Activated T-cell treated with anti-CD3 and anti-CD28 coated beads, Interleukin-2, amount 50 U/mL, for 4 hours (primary cell): Measurements from ENCODE around the gene SKAP1. TPM values are rescaled to one million over a fixed set of nuclear protein-coding genes. Genes with fewer than 3 reads are reported as not detected.
"Not testable (repeated sequence)": the region's sequence is repeated elsewhere in the genome, so short reads cannot be mapped to it uniquely, and the experiment has no call there.

Source experiments
- ATAC-seq, 2 donors: fragments of 200-7000 bp; cut with Tn5 transposase; one replicate each; pipeline ENCODE4 v1.10.0; 2021
- DNase-seq: peaks from one replicate; pipeline ENCODE4 v3.0.0-alpha.2; 2020
- H3K27me3 Mint-ChIP-seq: one replicate; pipeline ENCODE4 v1.8.0; 2021; ENCODE audit warnings: low read depth, mixed read lengths
- H3K36me3 Mint-ChIP-seq: one replicate; pipeline ENCODE4 v1.8.0; 2022; ENCODE audit warnings: mixed read lengths; ENCODE audit not compliant: insufficient read depth
- H3K4me1 Mint-ChIP-seq: one replicate; pipeline ENCODE4 v1.8.0; 2021; ENCODE audit warnings: low read depth, mixed read lengths
- H3K4me3 Mint-ChIP-seq: one replicate; pipeline ENCODE4 v1.8.0; 2021; ENCODE audit warnings: mild to moderate bottlenecking, moderate library complexity, mixed read lengths
- H3K9me3 Mint-ChIP-seq: one replicate; pipeline ENCODE4 v1.8.0; 2021; ENCODE audit warnings: mixed read lengths
- total RNA-seq, 3 donors: library from RNA; stranded (reverse); gene quantifications; one replicate each; pipeline ENCODE4 v1.2.1, GENCODE V29; 2021

SKAP1 gene
- total RNA-seq, 3 donors from 2014 or later: 25.8 to 33.9 (median 28.7) TPM

GRCh38 chr17:48382989-48383388, 47.0 kb downstream of the SKAP1 start:
- Mint-ChIP-seq H3K9me3 (no peaks in the 10 kb centered on the region), H3K4me1 (peaks cover 42% of the 10 kb centered on the region), H3K4me3 (no peak overlapping the region), H3K36me3 (peaks cover 37% of the 10 kb centered on the region), H3K27me3 (no peaks in the 10 kb centered on the region)
- no peak for DNase-seq
- ATAC-seq: no peak

- H3K36me3 Mint-ChIP-seq: peaks cover 21% of the 10 kb centered on the region
- H3K4me1 Mint-ChIP-seq: peaks cover 25% of the 10 kb centered on the region
- H3K9me3 Mint-ChIP-seq: no peaks in the 10 kb centered on the region
- no peak overlapping the region for H3K4me3 Mint-ChIP-seq
- DNase-seq (no peak), ATAC-seq (no peak)
- no peaks in the 10 kb centered on the region for H3K27me3 Mint-ChIP-seq
Measured at GRCh38 chr17:48378708-48379392, 51.2 kb downstream of the SKAP1 start.

GRCh38 chr17:48378238-48378637, 51.8 kb downstream of the SKAP1 start:
- H3K27me3 Mint-ChIP-seq: no peaks in the 10 kb centered on the region
- ATAC-seq (no peak), DNase-seq (no peak)
- no peak overlapping the region for H3K4me3 Mint-ChIP-seq
- H3K36me3 Mint-ChIP-seq: peaks cover 23% of the 10 kb centered on the region
- H3K4me1 Mint-ChIP-seq: peaks cover 28% of the 10 kb centered on the region
- no peaks in the 10 kb centered on the region for H3K9me3 Mint-ChIP-seq

GRCh38 chr17:48376682-48377325, 53.2 kb downstream of the SKAP1 start:
- Mint-ChIP-seq H3K4me1 (peaks cover 31% of the 10 kb centered on the region), H3K9me3 (no peaks in the 10 kb centered on the region), H3K4me3 (no peak overlapping the region), H3K27me3 (no peaks in the 10 kb centered on the region), H3K36me3 (peaks cover 16% of the 10 kb centered on the region)
- ATAC-seq (no peak), DNase-seq (no peak)

GRCh38 chr17:48375356-48375755, 54.7 kb downstream of the SKAP1 start:
- Mint-ChIP-seq H3K4me3 (no peak overlapping the region), H3K36me3 (peaks cover 10% of the 10 kb centered on the region), H3K27me3 (no peaks in the 10 kb centered on the region), H3K9me3 (no peaks in the 10 kb centered on the region), H3K4me1 (peaks cover 36% of the 10 kb centered on the region)
- ATAC-seq (no peak), DNase-seq (no peak)

- Mint-ChIP-seq H3K36me3 (peaks cover 10% of the 10 kb centered on the region), H3K9me3 (no peaks in the 10 kb centered on the region)
Measured at GRCh38 chr17:48374650-48375230, 55.3 kb downstream of the SKAP1 start.

GRCh38 chr17:48373883-48374282, 56.1 kb downstream of the SKAP1 start:
- H3K4me1 Mint-ChIP-seq: peaks cover 34% of the 10 kb centered on the region
- H3K36me3 Mint-ChIP-seq: peaks cover 10% of the 10 kb centered on the region
- DNase-seq: no peak
- ATAC-seq: no peak
- H3K4me3 Mint-ChIP-seq: no peak overlapping the region
- H3K27me3 Mint-ChIP-seq: no peaks in the 10 kb centered on the region
- no peaks in the 10 kb centered on the region for H3K9me3 Mint-ChIP-seq

More at GRCh38 chr17:48374650-48375230, 55.3 kb downstream of the SKAP1 start:
- H3K27me3 Mint-ChIP-seq: no peaks in the 10 kb centered on the region
- H3K4me3 Mint-ChIP-seq: no peak overlapping the region
- peak; percentile 15 for DNase-seq
- ATAC-seq: peak in 1 of 2 donors; percentile 54
- peaks cover 34% of the 10 kb centered on the region for H3K4me1 Mint-ChIP-seq

- Mint-ChIP-seq H3K4me3 (no peak overlapping the region), H3K9me3 (no peaks in the 10 kb centered on the region), H3K27me3 (no peaks in the 10 kb centered on the region), H3K4me1 (peaks cover 36% of the 10 kb centered on the region), H3K36me3 (peaks cover 12% of the 10 kb centered on the region)
- ATAC-seq: no peak
- DNase-seq: no peak
Measured at GRCh38 chr17:48373130-48373830, 56.7 kb downstream of the SKAP1 start.

GRCh38 chr17:48368967-48369366, 61.0 kb downstream of the SKAP1 start:
- not testable (repeated sequence) for H3K4me3 Mint-ChIP-seq, ATAC-seq, DNase-seq, H3K9me3 Mint-ChIP-seq, H3K27me3 Mint-ChIP-seq
- Mint-ChIP-seq H3K36me3 (peaks cover 17% of the 10 kb centered on the region), H3K4me1 (peaks cover 43% of the 10 kb centered on the region)

GRCh38 chr17:48368352-48368908, 61.6 kb downstream of the SKAP1 start:
- H3K27me3 Mint-ChIP-seq: no peaks in the 10 kb centered on the region
- peaks cover 13% of the 10 kb centered on the region for H3K36me3 Mint-ChIP-seq

GRCh38 chr17:48363161-48363560, 66.9 kb downstream of the SKAP1 start:
- Mint-ChIP-seq H3K4me1 (peaks cover 31% of the 10 kb centered on the region), H3K9me3 (no peaks in the 10 kb centered on the region), H3K4me3 (no peak overlapping the region), H3K27me3 (no peaks in the 10 kb centered on the region), H3K36me3 (peaks cover 14% of the 10 kb centered on the region)
- DNase-seq (no peak), ATAC-seq (no peak)

More at GRCh38 chr17:48368352-48368908, 61.6 kb downstream of the SKAP1 start:
- H3K9me3 Mint-ChIP-seq: no peaks in the 10 kb centered on the region
- no peak for ATAC-seq
- no peak for DNase-seq
- H3K4me3 Mint-ChIP-seq: no peak overlapping the region
- peaks cover 38% of the 10 kb centered on the region for H3K4me1 Mint-ChIP-seq

GRCh38 chr17:48360861-48361633, 69.0 kb downstream of the SKAP1 start:
- H3K4me1 Mint-ChIP-seq: peaks cover 24% of the 10 kb centered on the region
- not testable (repeated sequence) for ATAC-seq, H3K9me3 Mint-ChIP-seq, H3K4me3 Mint-ChIP-seq, DNase-seq, H3K36me3 Mint-ChIP-seq, H3K27me3 Mint-ChIP-seq

GRCh38 chr17:48357779-48358602, 72.0 kb downstream of the SKAP1 start:
- DNase-seq (no peak), ATAC-seq (no peak)
- Mint-ChIP-seq H3K4me1 (peaks cover 18% of the 10 kb centered on the region), H3K4me3 (no peak overlapping the region), H3K27me3 (no peaks in the 10 kb centered on the region), H3K36me3 (peaks cover 3% of the 10 kb centered on the region), H3K9me3 (no peaks in the 10 kb centered on the region)
